ENCODE results near the gene YBX3.
"Not testable (repeated sequence)": the region's sequence is repeated elsewhere in the genome, so short reads cannot be mapped to it uniquely, and the experiment has no call there.

YBX3 gene

GRCh38 chr12:10722905-10723746, at the start of gene YBX3:
Gene YBX3 (minus strand): TSS chr12:10723323. CDS start chr12:10723111, 212 bp downstream.
- DNase-seq: peak in 2 of 3 experiments; percentile 79 to 87

GRCh38 chr12:10771132-10771733, 48.1 kb upstream of the YBX3 start:
- peak; percentile 4 to 81 (median 8) for DNase-seq

DNA sequence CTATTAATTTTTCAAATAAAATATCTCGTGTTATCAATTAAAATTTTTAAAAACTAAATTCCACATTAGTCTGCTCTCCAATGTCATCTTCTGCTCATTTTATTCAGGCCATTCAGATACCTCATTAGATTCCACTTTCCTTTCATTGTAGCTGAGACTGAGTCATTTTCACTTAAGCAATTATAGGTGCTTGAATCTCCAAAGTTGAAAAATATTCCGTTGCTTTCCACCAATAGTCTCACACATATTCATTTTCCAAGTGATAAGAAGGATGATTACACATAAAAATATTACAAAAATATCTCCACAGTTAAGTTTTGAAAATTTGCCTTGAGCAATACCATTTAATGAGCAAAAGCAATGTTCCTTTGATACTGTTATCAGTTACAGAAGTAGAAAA, 36.5 kb upstream of the YBX3 start:
- no peak for DNase-seq

- no peak for DNase-seq
These were observed 33.1 kb upstream of the YBX3 start for GRCh38 chr12:10756194-10756593.

- DNase-seq: no peak
These were observed 29.9 kb upstream of the YBX3 start for GRCh38 chr12:10753059-10753458.

- no peak for DNase-seq
These were observed 27.2 kb upstream of the YBX3 start for GRCh38 chr12:10750385-10750727.

GRCh38 chr12:10749700-10750384, 26.7 kb upstream of the YBX3 start:
- peak; percentile 84 to 93 (median 88) for DNase-seq

DNA sequence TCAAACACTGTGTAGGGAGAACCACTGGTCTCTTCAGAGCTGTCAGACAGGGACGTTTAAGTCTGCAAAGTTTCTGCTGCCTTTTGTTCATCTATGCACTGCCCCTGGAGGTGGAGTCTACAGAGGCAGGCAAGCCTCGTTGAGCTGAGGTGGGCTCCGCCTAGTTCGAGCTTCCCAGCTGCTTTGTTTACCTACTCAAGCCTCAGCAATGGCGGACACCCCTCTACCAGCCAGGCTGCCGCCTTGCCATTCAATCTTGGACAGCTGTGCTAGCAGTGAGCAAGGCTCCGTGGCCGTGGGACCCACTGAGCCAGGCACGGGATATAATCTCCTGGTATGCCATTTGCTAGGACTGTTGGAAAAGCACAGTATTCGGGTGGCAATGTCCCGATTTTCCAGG, 24.6 kb upstream of the YBX3 start:
- DNase-seq: no peak

DNA sequence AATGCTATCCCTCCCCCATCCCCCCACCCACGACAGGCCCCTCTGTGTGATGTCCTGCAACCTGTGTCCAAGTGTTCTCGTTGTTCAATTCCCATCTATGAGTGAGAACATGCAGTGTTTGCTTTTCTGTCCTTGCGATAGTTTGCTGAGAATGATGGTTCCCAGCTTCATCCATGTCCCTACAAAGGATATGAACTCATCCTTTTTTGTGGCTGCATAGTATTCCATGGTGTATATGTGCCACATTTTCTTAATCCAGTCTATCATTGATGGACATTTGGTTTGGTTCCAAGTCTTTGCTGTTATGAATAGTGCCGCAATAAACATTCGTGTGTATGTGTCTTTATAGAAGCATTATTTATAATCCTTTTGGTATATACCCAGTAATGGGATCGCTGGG, 20.3 kb upstream of the YBX3 start:
- not testable (repeated sequence) for DNase-seq

GRCh38 chr12:10741845-10742244, 18.7 kb upstream of the YBX3 start:
- DNase-seq: no peak

DNA sequence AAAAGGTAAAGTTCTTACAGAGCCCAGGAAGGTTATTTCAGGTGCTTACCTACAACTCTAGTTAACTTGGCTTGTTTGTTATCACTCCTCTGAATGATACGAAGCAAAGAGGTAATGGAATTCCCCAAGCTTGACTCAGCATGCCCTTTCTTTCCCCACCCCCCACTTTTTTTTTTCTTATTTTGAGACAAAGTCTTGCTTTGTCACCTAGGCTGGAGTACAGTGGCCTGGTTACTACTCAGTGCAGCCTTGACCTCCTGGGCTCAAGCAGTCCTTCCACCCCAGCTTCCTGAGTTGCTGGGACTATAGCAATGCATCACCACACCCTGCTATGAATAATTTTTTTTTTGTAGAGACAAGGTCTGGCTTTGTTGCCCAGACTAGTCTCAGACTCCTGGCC, 17.1 kb upstream of the YBX3 start:
- no peak for DNase-seq

DNA sequence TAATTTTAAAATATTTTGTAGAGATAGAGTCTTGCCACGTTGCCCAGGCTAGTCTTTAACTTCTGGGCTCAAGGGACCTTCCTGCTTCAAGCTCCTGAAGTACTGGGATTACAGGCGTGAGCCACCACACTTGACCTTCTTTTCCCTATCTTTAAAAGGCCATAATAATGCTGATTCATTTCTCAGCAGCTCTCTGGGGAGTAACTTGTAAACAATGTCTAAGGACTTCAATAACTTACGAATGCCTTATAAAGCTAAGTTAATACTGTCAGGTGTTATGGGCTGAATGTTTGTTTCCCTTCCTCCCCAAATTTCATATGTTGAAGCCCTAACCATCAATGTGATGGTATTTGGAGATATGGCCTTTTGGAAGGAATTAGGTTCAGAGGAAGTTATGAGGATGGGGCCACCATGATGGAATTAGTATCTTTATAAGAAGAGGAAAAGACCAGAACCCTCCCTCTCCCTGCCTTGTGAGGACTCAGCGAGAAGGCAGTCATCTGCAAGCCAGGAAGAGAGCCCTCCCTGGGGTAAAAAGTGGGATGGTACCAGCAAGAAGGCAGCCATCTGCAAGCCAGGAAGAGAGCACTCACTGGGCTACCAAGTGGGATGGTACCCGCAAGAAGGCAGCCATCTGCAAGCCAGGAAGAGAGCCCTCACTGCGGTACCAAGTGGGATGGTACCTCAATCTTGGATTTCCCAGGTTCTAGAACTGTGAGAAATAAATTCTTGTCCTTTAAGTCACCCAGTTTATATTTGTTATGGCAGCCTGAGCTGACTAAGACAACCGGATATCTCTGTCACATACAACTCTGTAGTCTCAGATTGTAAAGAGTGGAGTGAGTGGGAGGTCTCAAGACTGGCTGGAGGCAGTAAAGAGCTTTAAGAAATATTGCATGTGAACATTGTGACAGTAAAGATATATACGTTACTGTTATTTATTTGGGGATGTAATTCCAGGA, 16.3 kb upstream of the YBX3 start:
- DNase-seq: no peak

- no peak for DNase-seq
These were observed 14.1 kb upstream of the YBX3 start for GRCh38 chr12:10737249-10737648.

- no peak for DNase-seq
These were observed 13.3 kb upstream of the YBX3 start for GRCh38 chr12:10736463-10736862.

DNA sequence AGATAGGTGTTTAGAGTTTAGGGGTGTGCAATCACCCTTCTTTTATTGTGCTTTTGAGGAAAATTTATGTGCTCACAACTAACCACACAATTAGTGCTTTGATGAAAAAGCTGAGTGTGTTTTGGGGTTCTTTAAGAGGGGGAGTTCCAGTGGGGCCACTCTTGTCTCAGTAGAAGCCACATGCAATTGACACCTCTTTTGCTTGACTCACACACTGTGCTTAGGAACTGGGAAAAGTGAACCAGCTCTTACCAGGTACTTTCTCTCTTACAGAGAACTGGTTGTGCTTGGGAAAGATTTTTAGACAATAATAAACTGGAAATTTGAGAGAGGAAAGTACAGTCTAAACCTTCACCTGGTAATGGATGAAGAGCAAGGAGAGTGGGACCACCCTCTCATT, 12.3 kb upstream of the YBX3 start:
- no peak for DNase-seq

GRCh38 chr12:10732549-10732948, 9.4 kb upstream of the YBX3 start:
- DNase-seq: no peak

GRCh38 chr12:10732066-10732465, 8.9 kb upstream of the YBX3 start:
- no peak for DNase-seq

- no peak for DNase-seq
These were observed 7.4 kb upstream of the YBX3 start for GRCh38 chr12:10730559-10730958.

DNA sequence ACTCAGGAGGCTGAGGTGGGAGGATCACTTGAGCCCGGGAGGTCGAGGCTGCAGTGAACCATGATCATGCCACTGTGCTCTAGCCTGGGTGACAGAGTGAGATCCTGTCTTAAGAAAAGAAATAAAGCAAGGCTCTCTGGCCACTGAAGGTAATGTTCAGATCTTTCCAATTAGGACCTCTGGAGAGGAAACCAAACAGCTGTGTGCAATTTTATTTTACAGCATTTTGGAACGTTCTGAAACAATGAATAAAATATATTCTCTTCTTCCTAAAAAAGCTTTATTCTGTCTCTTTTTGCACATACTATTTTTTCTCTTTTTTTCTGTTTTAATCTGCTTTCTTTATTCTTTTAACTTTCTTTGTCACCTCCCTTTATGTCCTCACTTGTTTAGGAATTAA, 5.0 kb upstream of the YBX3 start:
- no peak for DNase-seq

DNA sequence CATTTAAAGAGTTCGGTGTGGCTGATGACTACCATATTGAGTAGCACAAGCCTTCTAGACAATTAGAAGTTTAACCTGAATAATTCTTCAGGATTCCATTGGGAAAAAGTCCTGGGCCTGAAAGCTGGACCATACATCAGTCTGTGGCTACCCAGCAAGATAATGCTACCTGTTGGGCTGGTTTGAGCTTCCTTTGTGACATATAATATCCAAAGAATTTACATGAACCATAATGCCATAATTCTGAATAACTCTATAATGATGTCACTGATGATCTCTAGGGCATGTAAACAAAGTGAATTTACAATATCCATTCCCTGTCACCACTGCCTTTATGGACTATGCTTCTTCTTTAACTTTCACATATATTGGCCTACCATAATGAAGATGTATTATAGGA, 3.8 kb upstream of the YBX3 start:
- DNase-seq: no peak

GRCh38 chr12:10725003-10725402, 1.9 kb upstream of the YBX3 start:
- no peak for DNase-seq

- DNase-seq: peak in 2 of 3 experiments; percentile 67 to 84
These were observed 620 bp downstream of the YBX3 start for GRCh38 chr12:10722502-10722904.

All from NCI-H1417 (cell line).